Progenitor cell of endocrine pancreas (in vitro differentiated cells): ENCODE data around the gene KRTAP4-7. TPM values are rescaled to one million over a fixed set of nuclear protein-coding genes. Genes with fewer than 3 reads are reported as not detected.
"Not testable (repeated sequence)": the region's sequence is repeated elsewhere in the genome, so short reads cannot be mapped to it uniquely, and the experiment has no call there.

Experiments used
- DNase-seq: peaks from one replicate; pipeline ENCODE4 v3.0.0; 2021; ENCODE audit warnings: low spot score; ENCODE audit not compliant: unreplicated experiment
- H3K27ac Mint-ChIP-seq: 2 replicates; pipeline ENCODE4 v1.8.0; 2021; ENCODE audit warnings: mild to moderate bottlenecking, moderate library complexity, mixed read lengths
- H3K27me3 Mint-ChIP-seq: 2 replicates; pipeline ENCODE4 v1.8.0; 2021; ENCODE audit warnings: mixed read lengths
- H3K36me3 Mint-ChIP-seq: 2 replicates; pipeline ENCODE4 v1.8.0; 2022; ENCODE audit warnings: mixed read lengths; ENCODE audit not compliant: insufficient read depth
- H3K4me1 Mint-ChIP-seq: 2 replicates; pipeline ENCODE4 v1.8.0; 2021; ENCODE audit warnings: low read depth, mixed read lengths
- H3K4me3 Mint-ChIP-seq: 2 replicates; pipeline ENCODE4 v1.8.0; 2021; ENCODE audit warnings: low read depth, mild to moderate bottlenecking, moderate library complexity, mixed read lengths
- H3K9me3 Mint-ChIP-seq: 2 replicates; pipeline ENCODE4 v1.8.0; 2021; ENCODE audit warnings: low read depth, mixed read lengths
- CTCF ChIP-seq: fragments of 200-600 bp; sonication (generic); IDR thresholded peaks from one replicate; pipeline ENCODE4 v1.5.0; 2021; ENCODE audit warnings: antibody characterized with exemption, mild to moderate bottlenecking; ENCODE audit not compliant: unreplicated experiment
- total RNA-seq: library from RNA; stranded (reverse); gene quantifications from 2 replicates; pipeline ENCODE4 v1.2.1, GENCODE V29; 2021

The KRTAP4-7 gene
- total RNA-seq, 1 donor from 2014 or later = not detected

DNA sequence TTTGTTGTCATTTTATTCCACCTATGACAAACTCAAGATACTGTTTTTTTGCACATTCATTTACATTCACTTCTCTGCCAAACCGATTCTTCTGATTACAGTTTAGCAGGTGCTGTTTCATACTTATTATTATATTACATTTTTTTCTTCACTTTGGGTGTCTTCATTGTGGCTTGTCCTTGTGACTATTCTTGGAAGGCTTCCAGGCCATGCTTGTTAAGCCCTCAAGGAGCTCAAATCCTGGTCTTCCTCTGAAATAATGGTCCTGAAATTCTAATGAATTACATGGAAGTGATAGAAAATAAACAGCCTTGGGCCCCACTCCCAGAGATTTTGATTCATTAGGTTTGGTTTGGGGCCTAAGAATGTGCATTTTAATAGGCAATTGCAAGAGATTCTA is 19.6 kb upstream of the KRTAP4-7 start:
- Mint-ChIP-seq H3K4me3 (no peak overlapping the region), H3K4me1 (peaks cover 9% of the 10 kb centered on the region), H3K27ac (no peak overlapping the region), H3K27me3 (no peaks in the 10 kb centered on the region), H3K9me3 (no peaks in the 10 kb centered on the region), H3K36me3 (no peaks in the 10 kb centered on the region)
- no peak for DNase-seq
- TF ChIP-seq CTCF = no peak

DNA sequence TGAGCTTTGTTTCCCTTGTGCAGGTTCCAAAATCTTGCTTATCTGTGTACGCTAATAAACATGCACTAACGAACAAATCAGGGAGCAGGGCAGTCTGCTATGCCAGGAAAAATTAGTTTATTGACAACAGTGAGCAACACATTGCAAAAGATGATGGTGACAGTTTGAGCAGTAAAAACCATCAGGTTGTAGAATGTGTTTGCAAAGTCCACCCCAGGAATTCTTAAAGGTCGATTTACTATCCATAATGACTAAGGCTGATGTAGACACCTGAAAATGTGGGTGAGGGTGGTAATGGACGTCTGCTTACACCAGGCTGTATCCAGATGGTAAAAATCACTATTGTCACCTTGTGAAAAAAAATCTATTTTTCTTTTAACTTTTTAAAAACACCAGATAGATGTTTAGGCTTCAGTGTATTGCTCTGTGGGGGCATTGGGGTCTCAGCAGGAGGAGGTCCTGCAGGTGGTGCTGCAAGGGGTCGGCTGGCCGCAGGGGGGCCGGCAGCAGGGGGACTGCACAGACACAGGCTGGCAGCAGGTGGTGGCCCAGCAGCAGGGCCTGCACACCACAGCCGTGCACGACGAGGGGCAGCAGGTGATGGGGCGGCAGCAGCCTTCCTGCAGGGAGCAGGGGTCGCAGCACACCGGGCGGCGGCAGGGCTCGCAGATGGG is 18.8 kb upstream of the KRTAP4-7 start:
- not testable (repeated sequence) for H3K9me3 Mint-ChIP-seq, H3K4me3 Mint-ChIP-seq, H3K27ac Mint-ChIP-seq, H3K27me3 Mint-ChIP-seq, H3K4me1 Mint-ChIP-seq, DNase-seq, H3K36me3 Mint-ChIP-seq

DNA sequence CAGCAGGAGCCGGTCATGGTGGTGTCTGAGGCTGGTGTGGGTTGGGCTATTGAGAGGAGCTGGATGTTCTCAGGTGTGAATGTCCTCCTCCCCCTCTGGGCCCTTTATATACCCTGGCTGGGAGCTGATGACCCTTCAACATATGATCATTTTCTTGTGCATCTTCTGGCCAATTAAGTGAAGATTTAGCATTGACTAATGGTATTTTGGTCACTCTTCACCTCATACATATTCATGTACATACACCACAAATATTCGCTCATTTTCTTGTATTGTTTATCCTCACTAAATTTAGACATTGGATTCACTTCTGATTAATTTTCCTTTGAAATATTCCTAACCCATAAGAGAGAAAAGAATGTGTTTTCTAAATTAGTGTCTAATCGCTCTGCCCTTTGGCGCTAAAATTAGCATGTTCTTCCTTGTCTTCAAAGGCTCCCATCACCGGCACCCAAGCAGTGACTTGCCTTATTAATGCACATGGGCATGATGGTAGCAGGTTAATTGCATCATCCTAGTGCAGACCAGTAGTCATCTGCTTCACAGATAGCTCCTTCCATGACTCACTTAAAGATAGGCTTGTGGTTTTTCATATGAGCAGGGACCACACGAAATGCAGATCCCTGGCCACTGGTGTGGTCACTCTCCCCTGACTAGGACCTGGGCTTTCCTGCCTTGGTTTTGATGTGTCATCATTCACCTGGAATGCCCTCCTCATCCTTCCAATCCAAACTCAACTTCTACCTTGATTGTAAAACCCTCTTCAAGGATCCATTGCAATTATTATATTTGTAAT is 17.9 kb upstream of the KRTAP4-7 start, which contains the start of gene KRTAP2-4:
TSS of gene KRTAP2-4 (minus strand) at position 51 of the 796 bp plus-strand sequence. CDS start at position 17, 34 bp downstream.
- Mint-ChIP-seq H3K9me3 (no peaks in the 10 kb centered on the region), H3K4me1 (peaks cover 2% of the 10 kb centered on the region), H3K36me3 (no peaks in the 10 kb centered on the region), H3K4me3 (no peak within 1 kb of the TSS), H3K27me3 (no peaks in the 10 kb centered on the region), H3K27ac (no peak within 1 kb of the TSS)
- no peak for DNase-seq
- no peak for TF ChIP-seq CTCF

DNA sequence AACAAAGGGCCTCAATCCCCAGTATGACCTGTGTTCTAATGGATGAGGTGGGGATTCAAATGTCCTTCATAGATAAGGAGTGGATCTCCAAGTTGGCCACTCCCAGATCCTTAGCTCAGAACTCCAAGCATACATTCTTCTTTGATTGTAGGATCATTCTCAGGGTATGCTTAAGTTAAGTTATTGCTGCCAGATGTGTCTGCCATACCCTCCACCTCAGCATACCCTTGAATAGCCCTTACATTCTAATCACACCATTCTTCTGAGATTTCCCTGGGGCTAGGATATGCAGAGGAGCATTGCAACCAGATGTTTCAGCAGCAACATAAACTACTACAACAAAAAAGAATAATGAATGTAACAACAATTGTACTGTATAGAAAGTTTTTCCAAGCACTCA is 16.7 kb upstream of the KRTAP4-7 start:
- Mint-ChIP-seq H3K4me1 (peaks cover 2% of the 10 kb centered on the region), H3K4me3 (no peak overlapping the region), H3K27ac (no peak overlapping the region), H3K27me3 (no peaks in the 10 kb centered on the region), H3K9me3 (no peaks in the 10 kb centered on the region), H3K36me3 (no peaks in the 10 kb centered on the region)
- no peak for DNase-seq
- TF ChIP-seq CTCF = no peak

DNA sequence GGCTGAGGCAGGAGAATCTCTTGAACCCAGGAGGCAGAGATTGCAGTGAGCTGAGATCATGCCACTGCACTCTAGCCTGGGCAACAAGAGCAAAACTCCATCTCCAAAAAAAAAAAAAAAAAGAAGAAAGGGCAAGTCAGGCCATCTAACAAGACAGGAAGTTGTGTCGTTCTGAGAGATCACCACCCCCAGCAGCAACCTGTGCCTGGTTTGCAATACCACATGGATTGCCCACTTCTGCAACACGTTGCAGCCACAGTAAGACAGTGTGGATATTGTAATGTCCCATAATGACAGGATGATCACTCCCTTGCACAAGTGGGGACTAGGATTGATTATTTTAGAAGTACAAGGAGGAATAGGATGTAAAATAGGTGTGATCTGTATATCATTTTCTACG is 14.9 kb upstream of the KRTAP4-7 start:
- no peak for TF ChIP-seq CTCF
- no peak for DNase-seq
- no peak overlapping the region for H3K27ac Mint-ChIP-seq
- no peaks in the 10 kb centered on the region for H3K27me3 Mint-ChIP-seq
- H3K4me1 Mint-ChIP-seq = peaks cover 2% of the 10 kb centered on the region
- H3K9me3 Mint-ChIP-seq = no peaks in the 10 kb centered on the region
- H3K36me3 Mint-ChIP-seq = no peaks in the 10 kb centered on the region
- H3K4me3 Mint-ChIP-seq = no peak overlapping the region
